Smooth muscle cell (in vitro differentiated cells): ENCODE results near the gene KIF1A. TPM values are rescaled to one million over a fixed set of nuclear protein-coding genes. Genes with fewer than 3 reads are reported as not detected.
"Not testable (repeated sequence)": the region's sequence is repeated elsewhere in the genome, so short reads cannot be mapped to it uniquely, and the experiment has no call there.

ENCODE experiments used
- DNase-seq: peaks from one replicate; lab custom pipeline; 2025; ENCODE audit not compliant: unreplicated experiment; lab: John Stamatoyannopoulos, UW
- H2AFZ ChIP-seq: fragments of 200-600 bp; sonication (generic); 2 replicates; pipeline ENCODE4 v1.6.0; 2016; ENCODE audit warnings: antibody characterized with exemption, low read depth, mild to moderate bottlenecking
- H3F3A ChIP-seq: fragments of 200-600 bp; sonication (generic); 2 replicates; pipeline ENCODE4 v1.6.0; 2017; ENCODE audit warnings: antibody characterized with exemption, low read depth
- H3K27ac ChIP-seq: fragments of 200-600 bp; sonication (generic); 2 replicates; pipeline ENCODE4 v1.5.1; 2016; ENCODE audit warnings: low read depth, mild to moderate bottlenecking
- H3K27me3 ChIP-seq: fragments of 200-600 bp; sonication (generic); 2 replicates; pipeline ENCODE4 v1.6.1; 2016; ENCODE audit warnings: low read depth, mild to moderate bottlenecking
- H3K36me3 ChIP-seq: fragments of 200-600 bp; sonication (generic); 2 replicates; pipeline ENCODE4 v1.5.1; 2016; ENCODE audit warnings: low read depth
- H3K4me1 ChIP-seq: fragments of 200-600 bp; sonication (generic); 2 replicates; pipeline ENCODE4 v1.5.1; 2016; ENCODE audit warnings: low read depth
- H3K4me2 ChIP-seq: fragments of 200-600 bp; sonication (generic); 2 replicates; pipeline ENCODE4 v1.6.0; 2016; ENCODE audit warnings: mild to moderate bottlenecking
- H3K4me3 ChIP-seq: fragments of 200-600 bp; sonication (generic); 2 replicates; pipeline ENCODE4 v1.5.1; 2016; ENCODE audit warnings: mild to moderate bottlenecking
- H3K79me2 ChIP-seq: fragments of 200-600 bp; sonication (generic); 2 replicates; pipeline ENCODE4 v1.6.0; 2016; ENCODE audit warnings: low read depth, mild to moderate bottlenecking
- H3K9ac ChIP-seq: fragments of 200-600 bp; sonication (generic); 2 replicates; pipeline ENCODE4 v1.6.0; 2016; ENCODE audit warnings: low read depth
- H3K9me3 ChIP-seq: fragments of 200-600 bp; sonication (generic); replicated peaks from 2 replicates; pipeline ENCODE4 v1.5.1; 2016; ENCODE audit warnings: low read depth
- H4K20me1 ChIP-seq: fragments of 200-600 bp; sonication (generic); 2 replicates; pipeline ENCODE4 v1.6.0; 2016; ENCODE audit warnings: low read depth
- CTCF ChIP-seq: fragments of 200-600 bp; sonication (generic); IDR thresholded peaks from 2 replicates; pipeline ENCODE4 v1.5.1; 2017; ENCODE audit warnings: borderline replicate concordance, mild to moderate bottlenecking, antibody characterized with exemption; ENCODE audit not compliant: insufficient read depth, poor library complexity, severe bottlenecking
- WGBS: methylation state at CpG from one replicate; pipeline ENCODE4 v1.1.7; 2016; ENCODE audit warnings: low lambda C conversion rate; 5-methylcytosine and 5-hydroxymethylcytosine counted together
- polyA plus RNA-seq: library from polyadenylated mRNA; unstranded; fragments of >200 nt; fragmentation: Nextera tagmentation; extraction: Ambion mirVana; gene quantifications from 2 replicates; pipeline ENCODE4 v1.2.1, GENCODE V29; 2016
- total RNA-seq: library from RNA; depleted of rRNA; stranded (reverse); fragments of >200 nt; gene quantifications from 2 replicates; pipeline ENCODE4 v1.2.3, GENCODE V29; 2014

Gene KIF1A
- total and polyA plus RNA-seq, 2 experiments from 2014 or later, result 4.6 to 8.4 TPM

GRCh38 chr2:240687045-240687740, 132.8 kb downstream of the KIF1A start:
- Histone ChIP-seq H3K36me3 (no peaks in the 10 kb centered on the region), H3K4me3 (no peak overlapping the region), H3K4me2 (no peak overlapping the region), H3K79me2 (no peaks in the 10 kb centered on the region), H3K27me3 (no peaks in the 10 kb centered on the region), H3K4me1 (no peaks in the 10 kb centered on the region), H3F3A (no peaks in the 10 kb centered on the region), H2AFZ (no peak overlapping the region), H3K9ac (no peak overlapping the region), H4K20me1 (no peaks in the 10 kb centered on the region), H3K9me3 (no peaks in the 10 kb centered on the region), H3K27ac (no peak overlapping the region)
- WGBS, result 92% methylated on average over 20 of the region's 20 CpGs
- no peak for DNase-seq
- no peak for TF ChIP-seq CTCF

- no peaks in the 10 kb centered on the region for H3K27me3 ChIP-seq
- no peak overlapping the region for H2AFZ ChIP-seq
- H4K20me1 ChIP-seq, result no peaks in the 10 kb centered on the region
- TF ChIP-seq CTCF, result no peak
- H3K9me3 ChIP-seq, result no peaks in the 10 kb centered on the region
- no peaks in the 10 kb centered on the region for H3K79me2 ChIP-seq
- no peaks in the 10 kb centered on the region for H3K4me1 ChIP-seq
- DNase-seq, result no peak
- H3F3A ChIP-seq, result no peaks in the 10 kb centered on the region
- no peak overlapping the region for H3K4me2 ChIP-seq
- no peaks in the 10 kb centered on the region for H3K36me3 ChIP-seq
- H3K9ac ChIP-seq, result no peak overlapping the region
- 81% methylated on average over 6 of the region's 6 CpGs for WGBS
- H3K4me3 ChIP-seq, result no peak overlapping the region
- no peak overlapping the region for H3K27ac ChIP-seq
Observed at GRCh38 chr2:240686460-240686859, 133.6 kb downstream of the KIF1A start.

- Histone ChIP-seq H3K9ac (no peak overlapping the region), H3K4me2 (no peak overlapping the region), H4K20me1 (no peaks in the 10 kb centered on the region), H3K4me1 (no peaks in the 10 kb centered on the region), H3K4me3 (no peak overlapping the region), H3K27ac (no peak overlapping the region), H3K36me3 (no peaks in the 10 kb centered on the region), H2AFZ (no peak overlapping the region), H3K79me2 (no peaks in the 10 kb centered on the region), H3K9me3 (no peaks in the 10 kb centered on the region), H3K27me3 (no peaks in the 10 kb centered on the region), H3F3A (no peaks in the 10 kb centered on the region)
- no peak for DNase-seq
- TF ChIP-seq CTCF, result no peak
- 83% methylated on average over 10 of the region's 10 CpGs for WGBS
Observed at GRCh38 chr2:240685771-240686371, 134.1 kb downstream of the KIF1A start.

GRCh38 chr2:240683980-240684728, 135.9 kb downstream of the KIF1A start:
- H3K36me3 ChIP-seq, H3F3A ChIP-seq, H2AFZ ChIP-seq, H3K79me2 ChIP-seq, H4K20me1 ChIP-seq, H3K4me3 ChIP-seq, DNase-seq, H3K4me1 ChIP-seq, H3K4me2 ChIP-seq, H3K9ac ChIP-seq, H3K27ac ChIP-seq, H3K27me3 ChIP-seq, H3K9me3 ChIP-seq: not testable (repeated sequence)
- WGBS, result 73% methylated on average over 13 of the region's 15 CpGs

- not testable (repeated sequence) for H3K27me3 ChIP-seq, H3K9ac ChIP-seq, H3K36me3 ChIP-seq, H3K27ac ChIP-seq, H3K9me3 ChIP-seq, H3K4me1 ChIP-seq, H4K20me1 ChIP-seq, DNase-seq, H3F3A ChIP-seq, H3K4me3 ChIP-seq, H3K4me2 ChIP-seq, H2AFZ ChIP-seq, H3K79me2 ChIP-seq
- 78% methylated on average over 2 of the region's 15 CpGs for WGBS
Observed at GRCh38 chr2:240683329-240683979, 136.6 kb downstream of the KIF1A start.
